Breast epithelium (tissue), 3 donors: ENCODE data around the gene ATP11C.

ENCODE experiments used
- CTCF ChIP-seq, 3 donors: fragments of 450-650 bp; IDR thresholded peaks; one replicate each; pipeline ENCODE4 v1.5.1; 2016 to 2017; ENCODE audit warnings: antibody characterized with exemption in 3 of 3, mild to moderate bottlenecking in 3 of 3, moderate library complexity in 3 of 3
- POLR2A ChIP-seq: fragments of 450-650 bp; IDR thresholded peaks from one replicate; pipeline ENCODE4 v1.6.1; 2016; ENCODE audit warnings: antibody characterized with exemption, mild to moderate bottlenecking, moderate library complexity
- POLR2AphosphoS5 ChIP-seq, 3 donors: sonication (generic); formaldehyde crosslinking; IDR thresholded peaks; one replicate each; pipeline ENCODE4 v1.6.1; 2017; ENCODE audit warnings: antibody characterized with exemption in 3 of 3

- no peak for TF ChIP-seq POLR2AphosphoS5 (IDR thresholded peaks at IDR 0.05)
- no peak for TF ChIP-seq CTCF (IDR thresholded peaks at IDR 0.05)
- TF ChIP-seq POLR2A, result no peak
Observed at GRCh38 chrX:139783959-139784358, 148.9 kb downstream of the ATP11C start.
